Measurements from ENCODE around the gene ENTPD2.
"Not testable (repeated sequence)": the region's sequence is repeated elsewhere in the genome, so short reads cannot be mapped to it uniquely, and the experiment has no call there.

ENTPD2 gene

GRCh38 chr9:137065336-137065967, 11.6 kb upstream of the ENTPD2 start:
- H3K27ac ChIP-seq: no peak overlapping the region
- no peak for DNase-seq (ENCODE audit: low read depth, low spot score)

- DNase-seq (ENCODE audit: low read depth, low spot score): no peak
- H3K27ac ChIP-seq: no peak overlapping the region
These were observed 11.0 kb upstream of the ENTPD2 start for GRCh38 chr9:137064880-137065164.

- DNase-seq (ENCODE audit: low read depth, low spot score): no peak
- no peak overlapping the region for H3K27ac ChIP-seq
These were observed 10.4 kb upstream of the ENTPD2 start for GRCh38 chr9:137064027-137064879.

GRCh38 chr9:137063311-137064026, 9.6 kb upstream of the ENTPD2 start:
- H3K27ac ChIP-seq: no peak overlapping the region
- no peak for DNase-seq (ENCODE audit: low read depth, low spot score)

GRCh38 chr9:137062798-137063197, 8.9 kb upstream of the ENTPD2 start:
- DNase-seq (ENCODE audit: low read depth, low spot score); H3K27ac ChIP-seq: not testable (repeated sequence)

GRCh38 chr9:137062384-137062783, 8.5 kb upstream of the ENTPD2 start:
- no peak for DNase-seq (ENCODE audit: low read depth, low spot score)
- H3K27ac ChIP-seq: no peak overlapping the region

- no peak overlapping the region for H3K27ac ChIP-seq
- no peak for DNase-seq (ENCODE audit: low read depth, low spot score)
These were observed 4.8 kb upstream of the ENTPD2 start for GRCh38 chr9:137058521-137059234.

- no peak for DNase-seq (ENCODE audit: low read depth, low spot score)
- H3K27ac ChIP-seq: no peak overlapping the region
These were observed 3.7 kb upstream of the ENTPD2 start for GRCh38 chr9:137057545-137057944.

- DNase-seq (ENCODE audit: low read depth, low spot score): no peak
- H3K27ac ChIP-seq: no peak overlapping the region
These were observed 3.0 kb upstream of the ENTPD2 start for GRCh38 chr9:137056739-137057415.

- no peak for DNase-seq (ENCODE audit: low read depth, low spot score)
- no peak overlapping the region for H3K27ac ChIP-seq
These were observed 1.8 kb upstream of the ENTPD2 start for GRCh38 chr9:137055385-137056364.

- no peak overlapping the region for H3K27ac ChIP-seq
These were observed 1.1 kb upstream of the ENTPD2 start for GRCh38 chr9:137054932-137055384.

GRCh38 chr9:137052998-137053943, 590 bp downstream of the ENTPD2 start:
- DNase-seq (ENCODE audit: low read depth, low spot score): no peak
- no peak overlapping the region for H3K27ac ChIP-seq

More at GRCh38 chr9:137054932-137055384, 1.1 kb upstream of the ENTPD2 start:
- DNase-seq (ENCODE audit: low read depth, low spot score): no peak

- no peak for DNase-seq (ENCODE audit: low read depth, low spot score)
- no peak overlapping the region for H3K27ac ChIP-seq
These were observed 1.6 kb downstream of the ENTPD2 start for GRCh38 chr9:137052293-137052692.

- H3K27ac ChIP-seq: no peak overlapping the region
- DNase-seq (ENCODE audit: low read depth, low spot score): no peak
These were observed 2.6 kb downstream of the ENTPD2 start for GRCh38 chr9:137051145-137051724.

GRCh38 chr9:137050570-137050969, 3.3 kb downstream of the ENTPD2 start:
- no peak for DNase-seq (ENCODE audit: low read depth, low spot score)

GRCh38 chr9:137049544-137050449, 4.1 kb downstream of the ENTPD2 start:
- H3K27ac ChIP-seq: no peak overlapping the region
- no peak for DNase-seq (ENCODE audit: low read depth, low spot score)

More at GRCh38 chr9:137050570-137050969, 3.3 kb downstream of the ENTPD2 start:
- H3K27ac ChIP-seq: no peak overlapping the region

Data from epithelial cell of prostate (primary cell).